Measurements from ENCODE around the gene ACAP3.

The ACAP3 gene

GRCh38 chr1:1285611-1286311 lies 22.0 kb downstream of the ACAP3 start:
- Histone ChIP-seq H3K4me3 (ENCODE audit: low read depth in 1 of 2, low read length in 1 of 2) (no peak overlapping the region), H3K27me3 (peaks cover 4% of the 10 kb centered on the region), H3K4me1 (ENCODE audit: control insufficient read depth in 1 of 2, insufficient read depth in 1 of 2, low read depth in 1 of 2, low read length in 1 of 2) (no peaks in the 10 kb centered on the region), H3K27ac (no peak overlapping the region), H3K9me3 (no peaks in the 10 kb centered on the region), H3K36me3 (no peaks in the 10 kb centered on the region)
- TF ChIP-seq CTCF (IDR thresholded peaks at IDR 0.05): no peak

DNA sequence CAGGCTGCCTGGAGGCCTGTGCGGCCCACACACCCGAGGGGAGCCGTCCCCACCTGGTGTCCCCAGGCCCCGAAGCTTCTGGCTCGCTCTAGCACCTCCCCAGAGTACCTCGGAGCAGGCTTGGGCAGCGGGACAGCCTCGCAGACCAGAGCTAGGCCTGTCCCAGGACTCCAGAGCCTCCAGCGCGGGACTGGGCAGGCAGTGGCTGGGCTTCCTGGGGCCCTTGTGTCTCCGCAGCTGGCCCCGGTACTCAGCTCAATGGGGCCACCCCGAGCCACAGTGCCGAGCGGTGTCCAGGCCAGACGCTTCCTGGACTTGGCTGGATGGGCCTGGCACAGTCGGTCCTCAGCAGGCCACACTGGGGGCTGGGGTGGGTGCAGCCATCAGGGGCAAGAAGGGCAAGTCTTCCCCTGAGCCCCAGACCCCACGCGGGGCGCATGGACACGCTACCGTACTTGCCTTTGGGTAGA lies 22.6 kb downstream of the ACAP3 start:
- no peak overlapping the region for H3K27ac ChIP-seq
- no peak overlapping the region for H3K4me3 ChIP-seq (ENCODE audit: low read depth in 1 of 2, low read length in 1 of 2)
- no peaks in the 10 kb centered on the region for H3K4me1 ChIP-seq (ENCODE audit: control insufficient read depth in 1 of 2, insufficient read depth in 1 of 2, low read depth in 1 of 2, low read length in 1 of 2)
- no peak for TF ChIP-seq CTCF (IDR thresholded peaks at IDR 0.05)
- H3K27me3 ChIP-seq: peaks cover 4% of the 10 kb centered on the region
- no peaks in the 10 kb centered on the region for H3K9me3 ChIP-seq
- H3K36me3 ChIP-seq: no peaks in the 10 kb centered on the region

- Histone ChIP-seq H3K27ac (no peak overlapping the region), H3K4me1 (ENCODE audit: control insufficient read depth in 1 of 2, insufficient read depth in 1 of 2, low read depth in 1 of 2, low read length in 1 of 2) (no peaks in the 10 kb centered on the region), H3K9me3 (no peaks in the 10 kb centered on the region), H3K27me3 (peaks cover 4% of the 10 kb centered on the region), H3K36me3 (no peaks in the 10 kb centered on the region), H3K4me3 (ENCODE audit: low read depth in 1 of 2, low read length in 1 of 2) (no peak overlapping the region)
- TF ChIP-seq CTCF (IDR thresholded peaks at IDR 0.05): no peak
Measured at GRCh38 chr1:1284221-1285101, 23.3 kb downstream of the ACAP3 start.

DNA sequence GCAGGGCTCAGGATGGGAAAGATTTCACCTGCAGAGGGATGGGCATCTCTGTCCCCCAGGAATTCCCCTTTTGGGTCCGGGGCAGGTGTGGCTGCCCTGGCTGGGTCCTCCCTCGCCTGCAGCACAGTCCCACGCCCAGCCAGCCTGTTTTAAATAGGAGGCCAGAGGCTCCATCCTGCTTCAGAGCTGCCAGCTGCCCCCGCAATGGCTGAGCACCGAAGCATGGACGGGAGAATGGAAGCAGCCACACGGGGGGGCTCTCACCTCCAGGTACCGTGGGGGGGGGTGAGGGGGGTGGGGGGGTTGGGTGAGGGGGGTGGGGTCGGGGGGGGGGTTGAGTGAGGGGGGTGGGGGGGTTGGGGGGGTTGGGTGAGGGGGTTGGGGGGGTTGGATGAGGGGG lies 23.9 kb downstream of the ACAP3 start:
- TF ChIP-seq CTCF (IDR thresholded peaks at IDR 0.05): no peak
- H3K27ac ChIP-seq: no peak overlapping the region
- no peak overlapping the region for H3K4me3 ChIP-seq (ENCODE audit: low read depth in 1 of 2, low read length in 1 of 2)
- H3K4me1 ChIP-seq (ENCODE audit: control insufficient read depth in 1 of 2, insufficient read depth in 1 of 2, low read depth in 1 of 2, low read length in 1 of 2): no peaks in the 10 kb centered on the region
- no peaks in the 10 kb centered on the region for H3K9me3 ChIP-seq
- H3K36me3 ChIP-seq: no peaks in the 10 kb centered on the region
- peaks cover 4% of the 10 kb centered on the region for H3K27me3 ChIP-seq

- H3K36me3 ChIP-seq: no peaks in the 10 kb centered on the region
- peaks cover 4% of the 10 kb centered on the region for H3K27me3 ChIP-seq
- H3K27ac ChIP-seq: no peak overlapping the region
- H3K9me3 ChIP-seq: no peaks in the 10 kb centered on the region
- no peak overlapping the region for H3K4me3 ChIP-seq (ENCODE audit: low read depth in 1 of 2, low read length in 1 of 2)
- H3K4me1 ChIP-seq (ENCODE audit: control insufficient read depth in 1 of 2, insufficient read depth in 1 of 2, low read depth in 1 of 2, low read length in 1 of 2): no peaks in the 10 kb centered on the region
- no peak for TF ChIP-seq CTCF (IDR thresholded peaks at IDR 0.05)
Measured at GRCh38 chr1:1282998-1283397, 24.7 kb downstream of the ACAP3 start.
